Measurements from ENCODE around the gene ZNF821.

- TF ChIP-seq ZBTB33 (IDR thresholded peaks at IDR 0.05) (no peak), YY1 (IDR thresholded peaks at IDR 0.05; ENCODE audit: low read depth, low read length) (no peak), EP300 (IDR thresholded peaks at IDR 0.05; ENCODE audit: borderline replicate concordance in 1 of 2, control insufficient read depth in 1 of 2, low read depth in 2 of 2, low read length in 2 of 2) (no peak), DPF2 (IDR thresholded peaks at IDR 0.05) (no peak), MEF2A (IDR thresholded peaks at IDR 0.05; ENCODE audit: insufficient read depth, low read depth, low read length) (no peak)
- TF ChIP-seq, protein P1, sequence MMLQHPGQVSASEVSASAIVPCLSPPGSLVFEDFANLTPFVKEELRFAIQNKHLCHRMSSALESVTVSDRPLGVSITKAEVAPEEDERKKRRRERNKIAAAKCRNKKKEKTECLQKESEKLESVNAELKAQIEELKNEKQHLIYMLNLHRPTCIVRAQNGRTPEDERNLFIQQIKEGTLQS (IDR thresholded peaks at IDR 0.05; ENCODE audit: borderline replicate concordance, extremely low read depth, low read depth, low read length): no peak
- TF ChIP-seq, protein P2, sequence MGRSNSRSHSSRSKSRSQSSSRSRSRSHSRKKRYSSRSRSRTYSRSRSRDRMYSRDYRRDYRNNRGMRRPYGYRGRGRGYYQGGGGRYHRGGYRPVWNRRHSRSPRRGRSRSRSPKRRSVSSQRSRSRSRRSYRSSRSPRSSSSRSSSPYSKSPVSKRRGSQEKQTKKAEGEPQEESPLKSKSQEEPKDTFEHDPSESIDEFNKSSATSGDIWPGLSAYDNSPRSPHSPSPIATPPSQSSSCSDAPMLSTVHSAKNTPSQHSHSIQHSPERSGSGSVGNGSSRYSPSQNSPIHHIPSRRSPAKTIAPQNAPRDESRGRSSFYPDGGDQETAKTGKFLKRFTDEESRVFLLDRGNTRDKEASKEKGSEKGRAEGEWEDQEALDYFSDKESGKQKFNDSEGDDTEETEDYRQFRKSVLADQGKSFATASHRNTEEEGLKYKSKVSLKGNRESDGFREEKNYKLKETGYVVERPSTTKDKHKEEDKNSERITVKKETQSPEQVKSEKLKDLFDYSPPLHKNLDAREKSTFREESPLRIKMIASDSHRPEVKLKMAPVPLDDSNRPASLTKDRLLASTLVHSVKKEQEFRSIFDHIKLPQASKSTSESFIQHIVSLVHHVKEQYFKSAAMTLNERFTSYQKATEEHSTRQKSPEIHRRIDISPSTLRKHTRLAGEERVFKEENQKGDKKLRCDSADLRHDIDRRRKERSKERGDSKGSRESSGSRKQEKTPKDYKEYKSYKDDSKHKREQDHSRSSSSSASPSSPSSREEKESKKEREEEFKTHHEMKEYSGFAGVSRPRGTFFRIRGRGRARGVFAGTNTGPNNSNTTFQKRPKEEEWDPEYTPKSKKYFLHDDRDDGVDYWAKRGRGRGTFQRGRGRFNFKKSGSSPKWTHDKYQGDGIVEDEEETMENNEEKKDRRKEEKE (IDR thresholded peaks at IDR 0.05): no peak
These were observed 31.4 kb downstream of the ZNF821 start for GRCh38 chr16:71852561-71852960.

All from GM12878 (cell line).